Measurements from ENCODE around the gene DAPK1.

GRCh38 chr9:87510252-87510683 lies 12.6 kb downstream of the DAPK1 start:
- TF ChIP-seq POLR2A (IDR thresholded peaks at IDR 0.05; ENCODE audit: low read depth, low read length): no peak
- no peak for TF ChIP-seq POLR2AphosphoS5 (IDR thresholded peaks at IDR 0.05; ENCODE audit: insufficient read depth, low read depth, low read length)
- TF ChIP-seq CTCF (IDR thresholded peaks at IDR 0.05; ENCODE audit: extremely low read depth in 1 of 2, insufficient read depth in 1 of 2, low read depth in 1 of 2, low read length in 2 of 2): no peak
- no peak for TF ChIP-seq MAX (IDR thresholded peaks at IDR 0.05; ENCODE audit: insufficient read depth, insufficient read length)
- no peak for TF ChIP-seq EZH2 (IDR thresholded peaks at IDR 0.05; ENCODE audit: borderline replicate concordance, low read depth, low read length, severe bottlenecking)
- no peak for TF ChIP-seq GATA2 (IDR thresholded peaks at IDR 0.05; ENCODE audit: insufficient read depth, insufficient read length, low read depth, low read length)
- no peak for TF ChIP-seq MYC (IDR thresholded peaks at IDR 0.05; ENCODE audit: low read depth, low read length)
- TF ChIP-seq FOS (IDR thresholded peaks at IDR 0.05; ENCODE audit: borderline replicate concordance, insufficient read depth, low read length): no peak
- TF ChIP-seq JUN (IDR thresholded peaks at IDR 0.05; ENCODE audit: borderline replicate concordance, insufficient read depth, insufficient read length, low read depth): no peak
